ENCODE data around the gene ALDH1L1. TPM values are rescaled to one million over a fixed set of nuclear protein-coding genes. Genes with fewer than 3 reads are reported as not detected.
A peak's percentile ranks its signal among the peaks of the same experiment; 100 is the strongest.
"Not testable (repeated sequence)": the region's sequence is repeated elsewhere in the genome, so short reads cannot be mapped to it uniquely, and the experiment has no call there.

The ALDH1L1 gene
- total RNA-seq, 2 donors from 2014 or later: 0.18 to 0.34 TPM

GRCh38 chr3:126097801-126098200 lies 82.6 kb downstream of the ALDH1L1 start:
- no peak for ATAC-seq
- Mint-ChIP-seq H3K36me3 (peaks cover 14 to 25% of the 10 kb centered on the region in 2 donors), H3K27ac (no peak overlapping the region), H3K9me3 (peaks cover 3 to 18% of the 10 kb centered on the region in 2 donors)
- DNase-seq (ENCODE audit: low spot score in 2 of 2): no peak

GRCh38 chr3:126096274-126096673 lies 84.1 kb downstream of the ALDH1L1 start:
- peaks cover 6 to 22% of the 10 kb centered on the region in 2 donors for H3K9me3 Mint-ChIP-seq
- H3K36me3 Mint-ChIP-seq: peaks cover 21 to 32% of the 10 kb centered on the region in 2 donors
- DNase-seq (ENCODE audit: low spot score in 2 of 2); H3K27ac Mint-ChIP-seq; ATAC-seq: not testable (repeated sequence)

GRCh38 chr3:126092128-126092527 lies 88.3 kb downstream of the ALDH1L1 start:
- not testable (repeated sequence) for ATAC-seq; H3K27ac Mint-ChIP-seq; DNase-seq (ENCODE audit: low spot score in 2 of 2)
- Mint-ChIP-seq H3K9me3 (peaks cover 6 to 14% of the 10 kb centered on the region in 2 donors), H3K36me3 (peaks cover 26 to 32% of the 10 kb centered on the region in 2 donors)

GRCh38 chr3:126087552-126088175 lies 92.7 kb downstream of the ALDH1L1 start:
- peaks cover 3 to 5% of the 10 kb centered on the region in 2 donors for H3K9me3 Mint-ChIP-seq
- ATAC-seq (no peak), DNase-seq (ENCODE audit: low spot score in 2 of 2) (no peak)
- H3K27ac Mint-ChIP-seq: no peak overlapping the region
- peaks cover 17 to 28% of the 10 kb centered on the region in 2 donors for H3K36me3 Mint-ChIP-seq

- DNase-seq (ENCODE audit: low spot score in 2 of 2) (no peak), ATAC-seq (no peak)
- no peak overlapping the region for H3K27ac Mint-ChIP-seq
- no peaks in the 10 kb centered on the region for H3K9me3 Mint-ChIP-seq
- peaks cover 9 to 16% of the 10 kb centered on the region in 2 donors for H3K36me3 Mint-ChIP-seq
Observed at GRCh38 chr3:126085841-126086240, 94.5 kb downstream of the ALDH1L1 start.

- DNase-seq (ENCODE audit: low spot score in 2 of 2) (no peak), ATAC-seq (no peak)
- peaks cover 9 to 15% of the 10 kb centered on the region in 2 donors for H3K36me3 Mint-ChIP-seq
- peak overlapping the region; percentile 65 to 69 for H3K27ac Mint-ChIP-seq
- H3K9me3 Mint-ChIP-seq: no peaks in the 10 kb centered on the region
Observed at GRCh38 chr3:126085276-126085675, 95.1 kb downstream of the ALDH1L1 start.

GRCh38 chr3:126084768-126085180 lies 95.6 kb downstream of the ALDH1L1 start:
- Mint-ChIP-seq H3K36me3 (peaks cover 9 to 15% of the 10 kb centered on the region in 2 donors), H3K9me3 (no peaks in the 10 kb centered on the region), H3K27ac (peak overlapping the region in 1 of 2 donors; percentile 65)
- DNase-seq (ENCODE audit: low spot score in 2 of 2): no peak
- no peak for ATAC-seq

- DNase-seq (ENCODE audit: low spot score in 2 of 2) (peak; percentile 88), ATAC-seq (peak; percentile 93 to 94)
- no peaks in the 10 kb centered on the region for H3K9me3 Mint-ChIP-seq
- peaks cover 9 to 15% of the 10 kb centered on the region in 2 donors for H3K36me3 Mint-ChIP-seq
- H3K27ac Mint-ChIP-seq: peak within 1 kb of the TSS; percentile 92 to 97
Observed at GRCh38 chr3:126083913-126084767, 96.2 kb downstream of the ALDH1L1 start, which contains the start of gene SLC41A3. TSS of gene SLC41A3 (minus strand) at chr3:126084124. CDS start at chr3:126068219, 15,905 bp downstream.

- Mint-ChIP-seq H3K9me3 (no peaks in the 10 kb centered on the region), H3K27ac (peak overlapping the region; percentile 92 to 97)
Observed at GRCh38 chr3:126083511-126083912, 96.9 kb downstream of the ALDH1L1 start.

GRCh38 chr3:126083138-126083445 lies 97.3 kb downstream of the ALDH1L1 start:
- no peaks in the 10 kb centered on the region for H3K9me3 Mint-ChIP-seq

More at GRCh38 chr3:126083511-126083912, 96.9 kb downstream of the ALDH1L1 start:
- peaks cover 9 to 15% of the 10 kb centered on the region in 2 donors for H3K36me3 Mint-ChIP-seq
- DNase-seq (ENCODE audit: low spot score in 2 of 2) (peak in 1 of 2 donors; percentile 40), ATAC-seq (peak; percentile 68 to 77)

GRCh38 chr3:126082362-126083137 lies 97.8 kb downstream of the ALDH1L1 start:
- Mint-ChIP-seq H3K9me3 (no peaks in the 10 kb centered on the region), H3K27ac (peak overlapping the region; percentile 92 to 97), H3K36me3 (peaks cover 9 to 15% of the 10 kb centered on the region in 2 donors)
- ATAC-seq: no peak
- no peak for DNase-seq (ENCODE audit: low spot score in 2 of 2)

More at GRCh38 chr3:126083138-126083445, 97.3 kb downstream of the ALDH1L1 start:
- ATAC-seq (no peak), DNase-seq (ENCODE audit: low spot score in 2 of 2) (no peak)
- H3K27ac Mint-ChIP-seq: peak overlapping the region; percentile 92 to 97
- H3K36me3 Mint-ChIP-seq: peaks cover 9 to 15% of the 10 kb centered on the region in 2 donors

GRCh38 chr3:126081618-126082361 lies 98.6 kb downstream of the ALDH1L1 start:
- Mint-ChIP-seq H3K27ac (no peak overlapping the region), H3K9me3 (no peaks in the 10 kb centered on the region), H3K36me3 (peaks cover 9 to 15% of the 10 kb centered on the region in 2 donors)
- peak in 1 of 2 donors; percentile 3 for ATAC-seq
- peak in 1 of 2 donors; percentile 23 for DNase-seq (ENCODE audit: low spot score in 2 of 2)

GRCh38 chr3:126080970-126081369 lies 99.4 kb downstream of the ALDH1L1 start:
- Mint-ChIP-seq H3K27ac (no peak overlapping the region), H3K9me3 (no peaks in the 10 kb centered on the region), H3K36me3 (peaks cover 9 to 15% of the 10 kb centered on the region in 2 donors)
- no peak for ATAC-seq
- no peak for DNase-seq (ENCODE audit: low spot score in 2 of 2)

GRCh38 chr3:126078866-126079265 lies 101.5 kb downstream of the ALDH1L1 start:
- peaks cover 2 to 6% of the 10 kb centered on the region in 2 donors for H3K36me3 Mint-ChIP-seq
- DNase-seq (ENCODE audit: low spot score in 2 of 2): no peak
- ATAC-seq: no peak

GRCh38 chr3:126077754-126078153 lies 102.6 kb downstream of the ALDH1L1 start:
- peaks cover 4 to 12% of the 10 kb centered on the region in 2 donors for H3K36me3 Mint-ChIP-seq
- no peak for ATAC-seq

More at GRCh38 chr3:126078866-126079265, 101.5 kb downstream of the ALDH1L1 start:
- Mint-ChIP-seq H3K27ac (no peak overlapping the region), H3K9me3 (peaks cover 0 to 4% of the 10 kb centered on the region in 2 donors)

GRCh38 chr3:126076140-126076539 lies 104.2 kb downstream of the ALDH1L1 start:
- Mint-ChIP-seq H3K36me3 (peaks cover 5 to 14% of the 10 kb centered on the region in 2 donors), H3K9me3 (peaks cover 7 to 9% of the 10 kb centered on the region in 2 donors), H3K27ac (no peak overlapping the region)
- DNase-seq (ENCODE audit: low spot score in 2 of 2) (no peak), ATAC-seq (no peak)

More at GRCh38 chr3:126077754-126078153, 102.6 kb downstream of the ALDH1L1 start:
- H3K9me3 Mint-ChIP-seq: peaks cover 4 to 6% of the 10 kb centered on the region in 2 donors
- no peak for DNase-seq (ENCODE audit: low spot score in 2 of 2)
- no peak overlapping the region for H3K27ac Mint-ChIP-seq
